ENCODE data around the gene SDK1. TPM values are rescaled to one million over a fixed set of nuclear protein-coding genes. Genes with fewer than 3 reads are reported as not detected.

The SDK1 gene
- total RNA-seq, 1 donor from 2014 or later: 1.3 TPM

DNA sequence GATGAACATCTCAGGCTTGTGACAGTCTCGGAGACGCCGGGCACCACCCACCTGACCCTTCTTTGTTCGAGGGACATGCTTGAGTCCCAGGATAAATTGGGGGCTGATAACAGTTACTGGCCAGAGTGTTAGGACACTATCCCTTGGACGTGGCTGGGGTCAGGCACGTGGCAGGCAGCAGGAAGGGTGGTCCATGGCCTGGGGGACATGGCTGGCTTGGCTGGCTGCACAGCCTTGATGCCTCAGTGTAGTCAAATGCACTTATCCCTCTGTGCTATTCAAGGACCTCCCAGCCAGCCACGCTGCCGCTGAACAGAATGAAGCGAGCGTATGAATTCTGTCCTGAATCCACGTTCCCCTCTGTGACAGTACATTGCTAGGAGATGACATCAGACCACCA is 719.0 kb downstream of the SDK1 start:
- no peak overlapping the region for H3K4me3 Mint-ChIP-seq
- POLR2A ChIA-PET: no interaction called here

GRCh38 chr7:4021413-4021812 is 720.4 kb downstream of the SDK1 start:
- peaks cover 10% of the 10 kb centered on the region for H3K9me3 Mint-ChIP-seq
- no peaks in the 10 kb centered on the region for H3K4me1 Mint-ChIP-seq
- ATAC-seq (ENCODE audit: low read depth) (no peak), DNase-seq (no peak)
- no peak overlapping the region for H3K27ac Mint-ChIP-seq
- POLR2A ChIA-PET: no interaction called here
- no peaks in the 10 kb centered on the region for H3K36me3 Mint-ChIP-seq (ENCODE audit: low read depth)
- intact Hi-C loops (cut with micrococcal nuclease): no loop called here
- TF ChIP-seq, protein P1, sequence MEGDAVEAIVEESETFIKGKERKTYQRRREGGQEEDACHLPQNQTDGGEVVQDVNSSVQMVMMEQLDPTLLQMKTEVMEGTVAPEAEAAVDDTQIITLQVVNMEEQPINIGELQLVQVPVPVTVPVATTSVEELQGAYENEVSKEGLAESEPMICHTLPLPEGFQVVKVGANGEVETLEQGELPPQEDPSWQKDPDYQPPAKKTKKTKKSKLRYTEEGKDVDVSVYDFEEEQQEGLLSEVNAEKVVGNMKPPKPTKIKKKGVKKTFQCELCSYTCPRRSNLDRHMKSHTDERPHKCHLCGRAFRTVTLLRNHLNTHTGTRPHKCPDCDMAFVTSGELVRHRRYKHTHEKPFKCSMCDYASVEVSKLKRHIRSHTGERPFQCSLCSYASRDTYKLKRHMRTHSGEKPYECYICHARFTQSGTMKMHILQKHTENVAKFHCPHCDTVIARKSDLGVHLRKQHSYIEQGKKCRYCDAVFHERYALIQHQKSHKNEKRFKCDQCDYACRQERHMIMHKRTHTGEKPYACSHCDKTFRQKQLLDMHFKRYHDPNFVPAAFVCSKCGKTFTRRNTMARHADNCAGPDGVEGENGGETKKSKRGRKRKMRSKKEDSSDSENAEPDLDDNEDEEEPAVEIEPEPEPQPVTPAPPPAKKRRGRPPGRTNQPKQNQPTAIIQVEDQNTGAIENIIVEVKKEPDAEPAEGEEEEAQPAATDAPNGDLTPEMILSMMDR (IDR thresholded peaks at IDR 0.05): no peak
- H3K27me3 Mint-ChIP-seq: peaks cover 2% of the 10 kb centered on the region
- H3K4me3 Mint-ChIP-seq: no peak overlapping the region
- CTCF ChIA-PET: no interaction called here

More for the DNA sequence above, 719.0 kb downstream of the SDK1 start:
- DNase-seq: no peak
- no peaks in the 10 kb centered on the region for H3K36me3 Mint-ChIP-seq (ENCODE audit: low read depth)
- ATAC-seq (ENCODE audit: low read depth): no peak
- no peak overlapping the region for H3K27ac Mint-ChIP-seq
- CTCF ChIA-PET: no interaction called here
- no peaks in the 10 kb centered on the region for H3K4me1 Mint-ChIP-seq
- H3K27me3 Mint-ChIP-seq: peaks cover 2% of the 10 kb centered on the region
- intact Hi-C loops (cut with micrococcal nuclease): no loop called here
- TF ChIP-seq, protein P1 (IDR thresholded peaks at IDR 0.05): no peak
- peaks cover 10% of the 10 kb centered on the region for H3K9me3 Mint-ChIP-seq

- TF ChIP-seq, protein P1 (IDR thresholded peaks at IDR 0.05): no peak
- Mint-ChIP-seq H3K9me3 (peaks cover 10% of the 10 kb centered on the region), H3K4me1 (no peaks in the 10 kb centered on the region), H3K36me3 (ENCODE audit: low read depth) (no peaks in the 10 kb centered on the region), H3K4me3 (no peak overlapping the region), H3K27me3 (peaks cover 2% of the 10 kb centered on the region), H3K27ac (no peak overlapping the region)
- no peak for ATAC-seq (ENCODE audit: low read depth)
- CTCF ChIA-PET: no interaction called here
- DNase-seq: no peak
- POLR2A ChIA-PET: no interaction called here
- intact Hi-C loops (cut with micrococcal nuclease): no loop called here
Observed at GRCh38 chr7:4022265-4022664, 721.2 kb downstream of the SDK1 start.

DNA sequence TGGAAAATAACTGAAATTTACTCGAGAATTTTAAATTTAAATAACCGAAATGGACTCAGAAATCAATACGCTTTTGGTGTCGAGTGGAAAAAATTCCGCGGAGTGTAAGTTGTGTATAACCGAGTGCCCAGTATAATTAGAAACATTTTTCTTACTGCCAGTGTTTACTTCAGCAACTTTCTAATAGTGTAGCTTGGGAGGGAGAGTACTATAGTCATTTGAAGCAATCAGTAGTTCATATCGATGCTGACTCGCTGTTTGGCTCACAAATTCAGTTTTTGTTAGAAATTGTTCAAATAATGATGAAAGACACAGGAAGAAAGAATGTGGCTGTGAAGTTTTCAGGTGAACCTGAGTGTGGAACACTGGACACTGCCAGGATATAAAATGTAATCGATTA is 722.5 kb downstream of the SDK1 start:
- CTCF ChIA-PET: no interaction called here
- Mint-ChIP-seq H3K27ac (no peak overlapping the region), H3K36me3 (ENCODE audit: low read depth) (no peaks in the 10 kb centered on the region), H3K4me1 (no peaks in the 10 kb centered on the region), H3K4me3 (no peak overlapping the region), H3K27me3 (peaks cover 2% of the 10 kb centered on the region), H3K9me3 (peaks cover 6% of the 10 kb centered on the region)
- no peak for ATAC-seq (ENCODE audit: low read depth)
- POLR2A ChIA-PET: no interaction called here
- intact Hi-C loops (cut with micrococcal nuclease): no loop called here
- no peak for DNase-seq
- TF ChIP-seq, protein P1 (IDR thresholded peaks at IDR 0.05): no peak

DNA sequence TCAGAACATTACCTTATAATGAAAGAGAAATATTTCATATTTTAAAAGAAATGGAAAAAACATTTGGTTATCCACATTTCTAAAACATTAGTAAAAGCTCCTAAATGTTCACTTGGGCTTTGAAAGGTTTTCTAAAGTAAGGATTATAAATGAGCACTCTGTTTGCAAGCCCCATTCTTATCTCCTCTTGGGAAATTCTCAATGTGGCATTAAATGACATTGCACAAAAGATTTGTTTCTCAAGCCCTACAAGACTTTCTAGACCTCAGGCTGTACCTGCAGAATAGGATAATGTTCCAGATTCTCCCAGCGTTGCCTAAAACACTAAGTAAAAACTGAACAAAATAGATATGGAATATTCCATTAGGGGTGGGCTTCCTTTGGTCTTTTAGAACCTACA is 723.1 kb downstream of the SDK1 start:
- Mint-ChIP-seq H3K4me3 (no peak overlapping the region), H3K9me3 (peaks cover 3% of the 10 kb centered on the region), H3K4me1 (no peaks in the 10 kb centered on the region), H3K27ac (no peak overlapping the region), H3K27me3 (no peaks in the 10 kb centered on the region), H3K36me3 (ENCODE audit: low read depth) (no peaks in the 10 kb centered on the region)
- intact Hi-C loops (cut with micrococcal nuclease): no loop called here
- ChIA-PET CTCF (no interaction called here), POLR2A (no interaction called here)
- DNase-seq: no peak
- TF ChIP-seq, protein P1 (IDR thresholded peaks at IDR 0.05): no peak
- no peak for ATAC-seq (ENCODE audit: low read depth)

All from activated B cell treated with CpG ODN at 0.5 μM for 24 hours (primary cell).